ENCODE data around the gene SPOP. TPM values are rescaled to one million over a fixed set of nuclear protein-coding genes. Genes with fewer than 3 reads are reported as not detected.

SPOP gene
- total and polyA plus RNA-seq, 9 of the 15 experiments (the other 6 are each of a cell fraction or from before 2014, with no cell fraction given) = 34.2 to 65.9 (median 39.7) TPM

GRCh38 chr17:49707608-49708514 lies 30.0 kb upstream of the SPOP start, which contains the start of gene SLC35B1 (continued):
- TF ChIP-seq ZFP1 (CRISPR knock-in tag; IDR thresholded peaks at IDR 0.05) (no peak), HCFC1 (IDR thresholded peaks at IDR 0.05; ENCODE audit: low read depth, low read length) (peak; percentile 74), ZNF655 (CRISPR knock-in tag; IDR thresholded peaks at IDR 0.05) (no peak), TCF7 (IDR thresholded peaks at IDR 0.05; ENCODE audit: borderline replicate concordance) (no peak), MYNN (IDR thresholded peaks at IDR 0.05) (peak; percentile 77), MYNN (CRISPR knock-in tag; IDR thresholded peaks at IDR 0.05) (no peak), MCM2 (IDR thresholded peaks at IDR 0.05; ENCODE audit: low read depth) (no peak), CBFA2T3 (IDR thresholded peaks at IDR 0.05) (no peak), NELFE (IDR thresholded peaks at IDR 0.05; ENCODE audit: insufficient read depth, insufficient read length) (no peak), RREB1 (CRISPR knock-in tag; IDR thresholded peaks at IDR 0.05) (no peak), ATF7 (IDR thresholded peaks at IDR 0.05) (peak; percentile 91), NFIX (CRISPR knock-in tag; IDR thresholded peaks at IDR 0.05; ENCODE audit: low read depth) (no peak), SMARCA5 (IDR thresholded peaks at IDR 0.05) (no peak), CBX3 (IDR thresholded peaks at IDR 0.05; ENCODE audit: borderline replicate concordance in 1 of 2, low read length in 2 of 2) (peak in 1 of 2 experiments; percentile 96; a peak in 2 of 3 replicates), MNT (conservative IDR thresholded peaks at IDR 0.05) (peak; percentile 93 to 96), ARID3A (IDR thresholded peaks at IDR 0.05; ENCODE audit: borderline replicate concordance, low read depth, low read length) (peak; percentile 45; the same call in 1 of the 2 replicates), ZNF695 (CRISPR knock-in tag; IDR thresholded peaks at IDR 0.05) (0 out of 2 replicates have a peak, but pooled peaks have one; percentile 67)
